Kidney epithelial cell (primary cell): Measurements from ENCODE around the gene RERE. TPM values are rescaled to one million over a fixed set of nuclear protein-coding genes. Genes with fewer than 3 reads are reported as not detected.

Experiments used
- DNase-seq: peaks from one replicate; pipeline ENCODE4 v3.0.0-alpha.2; 2010; ENCODE audit warnings: low read depth
- H3K27me3 ChIP-seq: 2 replicates; pipeline ENCODE4 v1.6.0; 2011; ENCODE audit warnings: low read length; ENCODE audit not compliant: control insufficient read depth, insufficient read depth
- H3K36me3 ChIP-seq: 2 replicates; pipeline ENCODE4 v1.5.1; 2011; ENCODE audit warnings: low read length; ENCODE audit not compliant: control insufficient read depth, insufficient read depth
- H3K4me3 ChIP-seq: 2 replicates; pipeline ENCODE4 v1.5.1; 2011; ENCODE audit warnings: low read depth, mild to moderate bottlenecking, control low read depth, low read length
- total RNA-seq: library from RNA; depleted of rRNA; stranded (reverse); fragments of >200 nt; gene quantifications from 2 replicates; pipeline ENCODE4 v1.2.3, GENCODE V29; 2015
- TF ChIP-seq, protein P1 (sequence below): IDR thresholded peaks from 2 replicates; pipeline ENCODE4 v1.5.1; 2011; ENCODE audit warnings: mild to moderate bottlenecking, moderate library complexity, low read length, control low read depth, inconsistent platforms; ENCODE audit not compliant: insufficient read depth, poor library complexity, severe bottlenecking

Gene RERE
- total RNA-seq, 1 donor from 2014 or later, result 47.5 TPM

DNA sequence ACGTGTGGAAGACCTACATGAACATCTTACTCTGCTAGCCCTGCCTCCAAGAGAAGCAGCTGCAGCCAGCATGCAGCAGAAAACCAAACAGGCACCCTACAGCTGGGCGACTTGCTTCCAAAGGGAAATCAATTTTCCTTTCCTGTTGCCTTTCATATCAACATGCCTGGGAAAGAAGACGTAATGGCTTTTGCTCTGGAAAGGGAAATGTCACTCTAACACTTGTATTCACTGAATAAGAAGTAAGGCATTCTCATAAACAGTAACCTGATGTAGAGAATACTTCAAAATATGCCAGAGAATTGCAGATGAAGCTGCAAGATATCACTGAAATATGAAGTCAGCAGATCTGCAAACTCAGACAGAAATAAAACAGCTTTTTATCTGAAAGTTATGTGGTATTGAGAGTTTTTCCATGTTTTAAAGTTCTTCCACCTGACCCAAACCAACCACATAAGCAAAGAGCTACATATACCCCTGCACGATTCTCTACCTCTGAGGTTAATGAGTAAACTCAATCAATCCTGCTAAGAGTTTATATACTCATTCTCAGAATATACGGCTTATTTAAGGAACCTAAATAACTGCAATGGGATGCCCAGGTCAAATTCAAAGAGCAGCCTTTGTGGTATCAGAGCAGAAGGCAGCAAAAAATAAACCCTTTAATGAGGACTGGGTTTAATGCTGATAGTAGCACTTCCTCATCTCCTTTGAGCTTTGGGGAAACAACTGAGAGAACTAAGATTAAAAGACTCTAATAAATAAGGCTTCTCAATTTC lies 150.9 kb downstream of the RERE start:
- TF ChIP-seq, protein P1, sequence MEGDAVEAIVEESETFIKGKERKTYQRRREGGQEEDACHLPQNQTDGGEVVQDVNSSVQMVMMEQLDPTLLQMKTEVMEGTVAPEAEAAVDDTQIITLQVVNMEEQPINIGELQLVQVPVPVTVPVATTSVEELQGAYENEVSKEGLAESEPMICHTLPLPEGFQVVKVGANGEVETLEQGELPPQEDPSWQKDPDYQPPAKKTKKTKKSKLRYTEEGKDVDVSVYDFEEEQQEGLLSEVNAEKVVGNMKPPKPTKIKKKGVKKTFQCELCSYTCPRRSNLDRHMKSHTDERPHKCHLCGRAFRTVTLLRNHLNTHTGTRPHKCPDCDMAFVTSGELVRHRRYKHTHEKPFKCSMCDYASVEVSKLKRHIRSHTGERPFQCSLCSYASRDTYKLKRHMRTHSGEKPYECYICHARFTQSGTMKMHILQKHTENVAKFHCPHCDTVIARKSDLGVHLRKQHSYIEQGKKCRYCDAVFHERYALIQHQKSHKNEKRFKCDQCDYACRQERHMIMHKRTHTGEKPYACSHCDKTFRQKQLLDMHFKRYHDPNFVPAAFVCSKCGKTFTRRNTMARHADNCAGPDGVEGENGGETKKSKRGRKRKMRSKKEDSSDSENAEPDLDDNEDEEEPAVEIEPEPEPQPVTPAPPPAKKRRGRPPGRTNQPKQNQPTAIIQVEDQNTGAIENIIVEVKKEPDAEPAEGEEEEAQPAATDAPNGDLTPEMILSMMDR, result no peak
- DNase-seq, result no peak
- no peak overlapping the region for H3K4me3 ChIP-seq
- H3K27me3 ChIP-seq, result no peaks in the 10 kb centered on the region
- H3K36me3 ChIP-seq, result no peaks in the 10 kb centered on the region

DNA sequence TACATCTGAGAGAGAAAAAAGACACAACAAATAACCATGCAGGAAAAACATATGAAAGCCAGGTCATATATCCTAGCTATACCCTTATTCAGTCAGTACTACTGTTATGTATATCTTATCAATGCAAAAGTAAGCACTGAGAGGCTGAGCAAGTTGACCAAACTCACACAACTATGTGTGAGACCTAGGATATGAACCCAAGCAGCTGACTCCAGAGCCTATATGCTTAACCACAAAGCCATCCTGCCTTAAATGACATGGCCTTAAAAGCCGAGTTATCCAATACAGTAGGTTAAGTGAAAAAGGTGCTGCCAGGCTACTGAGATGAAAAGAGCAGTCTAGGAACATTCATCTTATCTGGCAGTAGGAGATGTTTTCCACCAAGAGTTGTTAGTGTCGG lies 151.6 kb downstream of the RERE start:
- H3K27me3 ChIP-seq, result no peaks in the 10 kb centered on the region
- TF ChIP-seq, protein P1, result no peak
- no peak overlapping the region for H3K4me3 ChIP-seq
- H3K36me3 ChIP-seq, result no peaks in the 10 kb centered on the region
- DNase-seq, result no peak

DNA sequence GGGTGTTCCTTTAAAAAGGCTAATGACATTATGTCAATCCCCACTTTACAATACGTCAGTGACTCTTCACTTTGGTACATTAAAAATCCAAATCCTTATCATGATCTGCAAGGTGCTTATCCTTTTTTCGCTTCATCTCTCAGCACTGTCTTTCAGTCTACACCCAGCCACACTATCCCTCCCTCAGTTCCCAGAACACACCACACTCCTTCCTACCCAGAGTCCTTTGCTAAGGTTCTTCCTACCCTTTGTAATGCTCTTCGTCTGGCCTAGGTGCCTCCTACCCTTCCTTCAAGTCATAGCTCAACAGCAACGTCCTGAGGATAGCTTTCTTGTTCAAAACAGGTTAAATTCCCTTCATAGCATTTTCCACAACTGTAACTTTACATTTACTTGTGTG lies 152.6 kb downstream of the RERE start:
- no peak overlapping the region for H3K4me3 ChIP-seq
- H3K36me3 ChIP-seq, result no peaks in the 10 kb centered on the region
- H3K27me3 ChIP-seq, result no peaks in the 10 kb centered on the region
- TF ChIP-seq, protein P1, result no peak
- DNase-seq, result no peak

DNA sequence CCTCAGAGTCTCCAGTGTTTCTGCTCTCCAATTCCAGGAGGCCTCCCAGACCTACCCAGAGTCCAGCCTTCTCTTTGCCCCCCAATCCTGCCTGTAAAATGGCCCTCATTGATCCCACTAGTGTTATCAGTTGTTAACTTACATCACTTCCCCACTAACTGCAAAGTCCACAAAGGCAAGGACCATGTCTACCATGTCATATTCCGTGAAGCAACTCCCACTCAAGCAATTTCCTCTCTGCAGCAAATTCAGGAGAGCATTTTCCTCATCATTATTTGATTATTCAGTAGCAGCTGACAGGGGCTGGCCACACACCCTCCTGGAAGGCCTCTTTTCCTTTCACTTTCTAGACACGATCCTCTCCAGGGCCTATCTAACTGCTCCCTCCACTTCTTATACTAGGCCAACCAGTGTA lies 153.5 kb downstream of the RERE start:
- Histone ChIP-seq H3K36me3 (no peaks in the 10 kb centered on the region), H3K27me3 (no peaks in the 10 kb centered on the region), H3K4me3 (no peak overlapping the region)
- TF ChIP-seq, protein P1, result no peak
- DNase-seq, result no peak

DNA sequence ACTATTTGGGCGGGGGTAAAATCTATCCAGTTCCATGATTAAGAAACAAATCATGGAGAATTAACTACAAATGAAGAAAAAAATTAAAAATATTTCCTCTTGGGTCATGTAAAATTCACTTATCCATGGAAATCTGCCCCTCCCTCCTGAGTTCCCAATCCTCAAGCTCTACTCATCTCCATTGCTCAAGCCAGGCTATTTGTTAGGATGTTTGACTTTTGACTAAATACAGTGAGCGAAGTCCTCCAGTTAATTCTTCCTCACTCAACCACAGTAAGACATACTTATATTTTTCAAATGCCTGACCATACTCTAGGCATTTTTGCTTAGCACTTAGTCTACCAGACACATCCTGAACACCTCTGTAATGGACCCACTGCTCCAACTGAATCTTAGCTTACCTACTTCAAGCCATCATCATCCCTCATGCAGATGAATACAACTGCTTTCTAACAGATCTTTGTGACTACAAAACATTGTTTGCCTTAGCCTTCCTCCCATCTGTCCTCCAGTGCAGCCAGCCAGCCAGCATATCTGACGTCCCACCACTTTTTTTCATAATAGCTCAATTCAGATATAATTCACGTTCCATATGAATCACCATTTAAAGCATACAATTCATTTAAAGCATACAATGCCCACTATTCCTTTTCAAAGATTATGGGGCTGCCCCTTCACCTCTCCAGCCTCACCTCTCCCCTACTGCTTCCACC lies 154.2 kb downstream of the RERE start:
- Histone ChIP-seq H3K27me3 (no peaks in the 10 kb centered on the region), H3K4me3 (no peak overlapping the region), H3K36me3 (no peaks in the 10 kb centered on the region)
- TF ChIP-seq, protein P1, result no peak
- DNase-seq, result no peak
